AG09309 (cell line): Measurements from ENCODE around the gene ABCF1.
"Not testable (repeated sequence)": the region's sequence is repeated elsewhere in the genome, so short reads cannot be mapped to it uniquely, and the experiment has no call there.

Source experiments
- DNase-seq: peaks from one replicate; pipeline ENCODE4 v3.0.0-alpha.2; 2010; ENCODE audit warnings: low read depth
- H3K4me3 ChIP-seq: 2 replicates; pipeline ENCODE4 v1.5.1; 2011; ENCODE audit warnings: mild to moderate bottlenecking, low read depth, low read length, moderate library complexity; ENCODE audit not compliant: control insufficient read depth
- CTCF ChIP-seq: IDR thresholded peaks from 2 replicates; pipeline ENCODE4 v1.5.1; 2011; ENCODE audit warnings: mild to moderate bottlenecking, low read depth, low read length, inconsistent platforms; ENCODE audit not compliant: insufficient read depth, control insufficient read depth; ENCODE audit errors: missing control alignments

Gene ABCF1

GRCh38 chr6:30591008-30591407 lies 19.8 kb downstream of the ABCF1 start:
- DNase-seq, result no peak
- TF ChIP-seq CTCF, result no peak
- no peak overlapping the region for H3K4me3 ChIP-seq

GRCh38 chr6:30592287-30592686 lies 21.0 kb downstream of the ABCF1 start:
- TF ChIP-seq CTCF, result no peak
- H3K4me3 ChIP-seq, result no peak overlapping the region
- DNase-seq, result no peak

GRCh38 chr6:30597315-30598144 lies 26.3 kb downstream of the ABCF1 start:
- H3K4me3 ChIP-seq, DNase-seq: not testable (repeated sequence)
- peak; percentile 78 for TF ChIP-seq CTCF

- no peak for TF ChIP-seq CTCF
- H3K4me3 ChIP-seq, result no peak overlapping the region
- DNase-seq, result no peak
Measured at GRCh38 chr6:30598912-30599624, 27.8 kb downstream of the ABCF1 start.

DNA sequence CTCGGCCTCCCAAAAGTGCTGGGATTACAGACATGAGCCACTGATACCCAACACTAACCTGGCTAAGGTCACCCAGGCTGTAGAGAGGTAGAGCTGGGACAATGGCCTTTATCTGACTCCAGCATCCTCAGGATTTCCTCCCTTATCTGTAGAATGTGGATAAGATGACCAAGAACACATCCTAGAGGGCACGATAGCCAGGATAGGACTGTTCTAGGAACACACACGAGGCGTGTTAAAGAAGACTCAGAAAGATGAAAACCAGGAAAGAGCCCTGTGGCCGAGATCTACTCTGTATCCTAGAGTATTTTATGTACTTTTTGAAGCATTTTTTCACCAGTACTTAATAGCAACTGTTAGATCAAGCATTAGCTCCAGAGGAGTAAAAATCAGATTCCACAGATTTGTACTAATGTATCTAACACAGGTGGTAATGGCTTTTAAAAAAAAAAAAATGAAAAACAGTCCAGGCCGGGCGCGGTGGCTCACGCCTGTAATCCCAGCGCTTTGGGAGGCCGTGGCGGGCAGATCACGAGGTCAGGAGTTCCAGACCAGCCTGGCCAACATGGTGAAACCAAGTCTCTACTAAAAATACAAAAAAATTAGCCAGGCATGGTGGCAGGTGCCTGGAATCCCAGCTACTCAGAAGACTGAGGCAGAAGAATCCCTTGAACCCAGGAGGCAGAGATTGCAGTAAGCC lies 28.5 kb downstream of the ABCF1 start:
- DNase-seq, result no peak
- no peak for TF ChIP-seq CTCF
- no peak overlapping the region for H3K4me3 ChIP-seq

GRCh38 chr6:30600451-30600961 lies 29.3 kb downstream of the ABCF1 start:
- no peak for DNase-seq
- TF ChIP-seq CTCF, result no peak
- no peak overlapping the region for H3K4me3 ChIP-seq
